CD4-positive, alpha-beta T cell treated with Interleukin-21 for 1 hour (primary cell): ENCODE measurements around the gene FAM170B.

Experiments used
- DNase-seq: peaks from one replicate; pipeline ENCODE4 v3.0.0-alpha.2; 2020

The FAM170B gene

DNA sequence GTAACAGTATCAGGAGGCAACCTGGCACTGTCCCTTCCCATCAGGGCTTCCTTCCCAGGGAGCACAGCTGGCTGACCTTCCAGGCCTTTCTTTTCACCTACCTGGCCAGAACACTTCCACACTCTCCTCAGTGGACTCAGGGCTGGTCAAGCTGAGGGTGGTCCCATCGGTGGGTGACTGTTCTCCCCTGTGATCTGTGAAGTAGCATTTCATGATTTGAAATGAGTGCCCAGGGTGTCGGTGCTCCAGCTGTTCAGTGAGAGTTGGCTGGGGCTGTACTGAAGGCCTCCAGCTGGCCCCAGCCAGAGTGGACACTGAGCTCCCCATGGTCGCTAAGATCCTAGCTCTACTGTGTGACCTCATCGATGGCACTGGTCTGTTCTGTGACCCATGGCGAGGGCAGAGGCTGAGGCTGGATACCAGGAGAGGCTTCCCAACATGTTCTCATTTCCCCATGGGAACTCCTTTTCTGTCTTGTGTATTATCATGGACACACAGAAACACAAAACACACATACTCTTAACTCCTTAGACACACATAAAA lies at the start of gene FAM170B:
TSS of gene FAM170B (minus strand) at position 316 of the 543 bp plus-strand sequence. CDS start at position 213, 103 bp downstream.
- DNase-seq: no peak

DNA sequence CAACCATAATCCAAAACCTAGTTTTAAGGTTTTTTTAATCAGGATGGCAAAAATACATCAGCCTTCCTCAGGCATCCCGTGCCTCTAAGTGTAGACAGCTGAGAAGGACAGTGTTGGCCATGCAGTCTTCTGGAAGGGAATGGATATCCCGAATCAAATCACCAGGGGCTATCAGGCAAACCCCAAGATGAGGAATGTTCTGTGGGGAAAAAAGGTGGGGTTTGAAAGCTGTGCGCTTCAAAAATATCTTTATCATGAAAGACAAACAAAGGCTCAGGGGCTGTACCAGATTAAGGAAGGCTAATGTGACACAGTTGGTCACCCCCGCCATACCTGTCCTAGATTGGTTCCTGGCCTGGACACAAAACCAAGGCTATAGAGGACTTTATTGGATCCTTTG lies 49.0 kb upstream of the FAM170B start:
- no peak for DNase-seq

DNA sequence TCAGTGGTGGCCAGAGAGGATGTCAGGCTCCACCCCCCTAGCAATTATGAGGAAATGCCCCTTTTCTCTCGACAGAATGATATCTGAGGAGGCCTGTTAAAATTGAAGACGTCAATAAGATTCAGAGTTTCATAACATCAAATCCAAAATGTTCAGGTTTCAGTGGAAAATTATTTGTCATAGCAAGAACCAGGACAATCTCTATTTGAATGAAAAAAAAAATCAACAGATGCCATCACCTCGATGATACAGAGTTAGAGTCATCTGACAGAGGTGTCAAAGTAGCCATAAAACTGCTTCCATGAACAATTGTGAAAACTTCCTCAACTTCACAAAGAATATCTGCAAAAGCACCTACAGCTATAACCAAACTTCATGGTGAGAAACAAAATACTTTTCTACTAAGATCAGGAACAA lies 46.6 kb upstream of the FAM170B start:
- no peak for DNase-seq

DNA sequence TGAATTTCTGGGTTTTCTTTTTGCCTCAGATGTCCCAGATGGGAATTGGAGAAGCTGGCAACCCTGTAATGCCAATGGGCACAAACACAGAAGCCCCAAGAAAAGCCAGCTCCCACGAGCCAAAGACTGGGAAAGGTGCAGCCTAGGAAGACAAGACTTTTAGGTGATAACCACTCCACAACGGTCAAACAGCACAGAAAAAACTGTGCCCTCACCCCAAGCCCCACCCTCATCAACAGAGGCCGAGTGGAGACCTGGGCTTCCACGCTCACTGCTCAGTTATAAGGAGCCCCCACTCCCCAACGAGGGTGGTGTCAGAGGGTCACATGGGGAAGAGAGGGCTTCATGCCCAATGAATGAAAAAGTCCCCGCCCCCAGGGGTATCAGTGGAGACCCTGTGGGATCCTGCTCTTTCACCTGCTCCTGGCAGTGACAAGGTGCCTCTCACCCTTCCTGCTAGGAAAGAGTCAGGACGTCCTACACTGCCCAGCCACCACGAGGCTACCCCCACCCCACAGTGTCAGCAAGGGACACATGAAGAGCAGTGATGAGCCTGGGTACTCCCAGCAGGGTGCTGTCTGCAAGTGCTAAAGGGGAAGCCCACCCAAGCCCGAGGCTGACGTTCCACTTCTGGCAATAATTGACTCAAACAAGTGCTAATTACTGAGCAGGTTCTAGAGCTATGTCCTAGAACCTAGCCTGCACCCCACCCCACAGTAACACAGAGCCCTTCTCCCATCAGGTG lies 46.0 kb upstream of the FAM170B start:
- DNase-seq: no peak

DNA sequence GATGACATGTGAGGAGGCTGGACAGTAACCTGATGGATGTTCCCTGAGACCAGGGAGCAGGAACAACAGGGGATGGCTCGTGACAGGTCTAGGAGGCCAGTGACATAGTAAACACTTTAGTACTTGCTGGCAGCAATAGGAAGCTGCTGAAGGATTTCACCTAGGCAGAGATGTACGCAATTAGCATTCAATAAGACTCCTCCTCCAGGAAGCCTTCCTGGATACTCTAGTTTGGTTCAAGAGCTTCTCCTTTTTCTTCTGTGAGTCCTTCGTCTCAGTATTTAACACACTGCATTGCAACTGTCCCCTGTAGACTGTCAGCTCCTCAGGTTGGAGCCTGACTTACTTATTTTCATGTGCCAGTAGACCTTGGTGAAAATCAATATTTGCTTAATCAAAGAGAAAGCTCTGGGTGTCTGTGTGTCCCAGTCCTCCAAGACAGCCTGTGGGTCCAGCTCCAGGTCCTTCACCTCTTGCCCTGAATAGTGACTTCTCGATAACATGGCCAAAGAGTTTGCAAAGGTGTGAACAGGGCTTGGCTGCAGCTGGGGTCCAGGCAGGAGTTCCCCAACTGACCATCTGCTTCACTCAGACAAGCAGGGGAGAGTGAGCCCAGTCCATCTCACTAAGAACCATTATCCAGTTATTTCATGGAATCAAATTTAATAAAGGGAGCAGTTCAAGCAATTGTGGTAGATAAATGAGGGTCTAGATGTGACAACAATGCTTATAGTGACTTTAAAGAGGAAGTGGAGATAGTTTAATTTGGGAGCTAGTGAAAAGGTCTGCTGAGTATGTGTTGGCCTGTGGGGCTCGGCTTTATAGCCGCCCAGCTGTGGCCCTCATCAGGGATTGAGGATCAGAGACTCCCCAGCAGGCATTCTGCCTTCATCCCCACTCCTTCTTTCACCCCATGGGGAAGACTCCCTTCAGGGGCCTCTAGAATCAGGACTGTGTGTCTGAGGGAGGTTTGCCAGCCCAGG lies 45.0 kb upstream of the FAM170B start:
- no peak for DNase-seq

DNA sequence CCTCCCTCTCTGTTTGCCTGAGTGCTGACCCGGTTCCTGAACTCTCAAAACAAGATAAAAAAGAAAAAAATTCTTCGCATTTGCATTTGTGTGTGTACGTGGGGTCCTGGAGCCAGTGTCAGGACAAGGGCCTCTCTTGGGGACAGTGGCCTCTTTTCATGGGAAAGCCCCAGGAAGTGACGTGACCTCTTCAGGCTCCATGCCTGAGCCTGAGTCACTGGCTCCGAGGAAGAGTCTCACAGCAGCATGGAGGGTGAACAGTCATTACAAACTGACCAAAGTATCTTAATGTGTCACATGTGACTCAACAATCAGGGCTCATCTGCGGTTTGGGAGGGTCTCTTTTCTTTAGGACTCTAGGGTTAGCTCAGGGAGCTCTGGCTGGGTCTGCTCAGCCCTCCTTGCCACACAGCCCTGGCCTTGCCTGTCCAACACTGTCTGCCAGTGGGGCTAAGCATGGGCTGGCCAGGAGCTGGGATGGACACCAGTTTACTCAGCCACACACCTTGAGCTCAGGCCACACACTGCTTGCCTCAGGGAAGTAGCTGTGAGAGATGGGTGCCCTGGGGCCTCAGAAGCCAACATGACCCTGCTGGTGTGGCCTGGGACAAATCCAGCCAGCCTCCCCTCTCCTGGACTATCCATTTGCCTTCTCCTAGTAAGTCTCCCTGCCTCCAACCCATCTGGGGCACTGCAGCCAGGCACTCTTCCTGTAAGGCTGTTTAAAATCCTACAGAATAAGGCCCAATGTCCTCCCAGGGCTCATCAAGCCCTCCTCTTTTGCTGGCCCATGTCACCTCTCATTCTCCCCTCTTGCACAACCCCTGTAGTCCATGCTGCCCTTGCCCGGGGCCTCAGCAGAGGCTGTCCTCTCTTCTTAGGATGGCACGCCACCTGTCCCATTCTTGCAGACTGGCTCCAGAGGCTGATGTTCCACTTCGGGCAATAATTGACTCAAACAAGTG lies 43.9 kb upstream of the FAM170B start:
- peak; percentile 67 for DNase-seq

DNA sequence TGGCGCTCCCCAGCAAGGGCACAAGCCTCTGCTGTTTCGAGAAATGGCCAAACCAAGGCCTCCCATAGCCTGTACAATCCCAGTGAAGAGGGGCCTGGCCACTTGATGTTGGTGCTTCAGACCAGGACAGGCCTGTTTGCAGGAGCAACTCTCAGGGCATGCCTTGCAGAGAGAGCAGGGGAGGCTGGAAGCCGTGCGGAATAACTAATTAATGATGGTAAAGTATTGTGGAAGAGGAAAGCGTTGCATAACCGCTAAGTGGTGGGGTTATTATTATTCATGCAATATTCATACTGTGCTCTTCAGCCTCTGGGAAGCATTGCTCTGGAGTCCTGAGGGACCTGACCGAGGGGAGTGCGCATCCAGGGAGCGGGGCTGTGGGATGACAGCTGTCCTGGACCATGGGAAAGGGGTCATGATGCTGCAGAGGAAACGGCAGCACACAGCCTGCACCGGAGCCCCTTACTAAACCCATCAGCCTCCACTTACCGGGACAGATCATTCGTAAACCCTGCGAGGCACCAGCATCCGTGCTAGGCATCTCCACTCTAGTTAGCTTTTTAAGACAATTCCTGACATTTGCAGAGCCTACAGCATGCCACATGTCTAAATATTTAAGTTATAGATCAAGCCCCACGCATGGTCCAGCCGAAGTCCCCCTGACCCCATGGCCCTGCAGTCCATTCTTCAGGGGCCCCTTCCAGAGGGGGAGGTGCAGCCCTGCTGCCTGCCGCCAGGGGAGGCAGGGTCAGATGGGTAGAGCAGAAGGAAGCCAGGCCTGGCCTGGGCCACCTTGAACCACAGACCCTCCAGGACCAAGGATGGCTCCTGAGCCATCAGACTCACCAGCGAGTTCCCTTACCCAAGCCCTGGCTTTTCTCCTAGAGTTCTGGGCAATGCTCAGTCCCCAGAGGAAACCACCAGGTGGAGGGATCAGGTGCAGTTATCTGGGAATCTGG lies 42.8 kb upstream of the FAM170B start:
- DNase-seq: no peak

DNA sequence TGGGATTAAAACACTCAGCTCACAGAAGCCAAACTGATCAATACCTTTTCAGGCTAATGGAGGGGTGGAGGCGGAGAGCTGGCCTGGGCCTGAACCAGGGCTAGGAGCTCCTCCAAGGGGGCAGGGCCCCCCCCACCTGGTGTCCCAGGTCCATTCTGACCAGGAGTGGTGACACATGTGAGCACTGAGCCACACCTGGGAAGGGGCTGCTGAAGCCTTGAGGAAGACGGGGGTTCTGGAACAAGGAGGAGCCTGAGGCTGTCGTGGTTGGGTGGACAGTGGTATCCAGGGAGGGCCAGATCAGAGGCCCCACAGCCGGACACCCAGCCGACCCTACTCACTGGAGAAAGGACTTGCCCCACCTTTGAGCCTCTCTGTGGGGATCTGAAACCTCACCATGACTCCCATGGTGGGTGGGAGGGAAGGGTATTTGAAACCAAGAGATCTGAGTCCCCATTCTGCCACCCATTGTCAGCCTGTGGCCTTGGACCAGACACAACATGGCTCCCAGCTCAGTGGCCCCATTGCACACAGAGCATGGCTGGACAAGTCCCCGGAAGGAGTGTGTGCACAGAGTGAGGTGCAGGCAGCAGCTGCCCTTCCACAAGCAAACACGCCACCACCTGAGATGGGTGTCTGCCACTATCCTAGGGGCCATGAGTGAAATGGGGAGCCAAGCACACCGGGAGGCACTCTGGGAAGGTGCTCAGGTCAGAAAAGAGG lies 41.9 kb upstream of the FAM170B start:
- no peak for DNase-seq

DNA sequence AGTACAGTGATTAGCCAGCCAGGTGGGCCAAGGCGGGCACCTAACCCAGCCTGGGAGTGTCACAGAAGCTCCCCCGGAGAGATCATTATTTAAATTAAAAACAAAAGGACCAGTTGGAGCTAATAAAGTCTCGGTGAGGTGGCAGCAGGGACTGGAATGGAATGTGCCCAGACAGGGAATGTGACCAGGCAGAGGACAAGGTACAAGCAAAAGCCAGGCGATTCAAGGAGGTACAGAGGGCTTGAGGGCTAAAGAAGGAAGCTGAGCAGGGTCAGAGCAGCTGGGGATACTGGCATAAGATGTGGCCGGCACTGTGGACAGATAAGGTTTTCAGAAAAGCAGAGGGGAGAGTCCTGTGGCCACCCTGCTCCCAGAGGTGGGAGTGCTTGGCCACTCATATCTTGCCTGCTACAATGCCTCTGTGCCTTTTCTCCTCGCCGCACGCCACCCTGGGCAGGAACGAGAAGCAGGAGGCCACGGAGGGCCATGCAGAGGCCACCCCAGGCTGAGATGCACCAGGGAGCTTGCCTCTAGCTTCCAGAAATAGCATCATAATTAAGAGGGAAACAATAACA lies 41.2 kb upstream of the FAM170B start:
- no peak for DNase-seq

DNA sequence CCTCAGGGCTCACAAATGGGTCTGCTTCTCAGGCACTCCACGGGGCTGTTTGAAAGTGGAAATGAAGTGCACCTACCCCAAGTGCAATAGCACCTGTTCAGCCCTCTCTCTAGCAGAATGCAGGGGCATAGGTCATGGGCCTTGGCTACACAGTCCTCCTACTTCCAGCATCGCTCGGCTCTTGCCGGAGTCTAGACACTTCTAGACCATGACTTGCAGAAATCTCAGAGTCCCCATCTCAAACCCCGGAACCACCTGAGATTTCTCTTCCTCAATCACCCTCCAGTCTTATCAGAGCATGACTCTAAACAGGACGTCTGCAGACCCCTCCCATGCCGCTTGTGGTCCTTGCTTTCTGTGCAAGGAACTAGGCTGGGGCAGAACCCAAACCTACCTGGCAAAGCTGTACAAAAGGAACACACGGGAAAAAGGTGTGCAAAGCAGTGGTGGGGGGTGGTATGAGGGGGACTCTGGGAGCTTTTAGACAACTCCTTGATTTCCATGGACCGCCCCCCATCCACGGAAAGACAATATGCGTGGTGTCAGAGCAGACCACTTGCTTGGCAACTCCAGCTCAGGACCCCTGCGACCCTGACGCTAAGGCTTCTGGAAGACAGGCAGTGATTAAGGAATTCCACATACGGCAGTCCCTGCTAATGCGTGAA lies 40.6 kb upstream of the FAM170B start:
- DNase-seq: no peak

DNA sequence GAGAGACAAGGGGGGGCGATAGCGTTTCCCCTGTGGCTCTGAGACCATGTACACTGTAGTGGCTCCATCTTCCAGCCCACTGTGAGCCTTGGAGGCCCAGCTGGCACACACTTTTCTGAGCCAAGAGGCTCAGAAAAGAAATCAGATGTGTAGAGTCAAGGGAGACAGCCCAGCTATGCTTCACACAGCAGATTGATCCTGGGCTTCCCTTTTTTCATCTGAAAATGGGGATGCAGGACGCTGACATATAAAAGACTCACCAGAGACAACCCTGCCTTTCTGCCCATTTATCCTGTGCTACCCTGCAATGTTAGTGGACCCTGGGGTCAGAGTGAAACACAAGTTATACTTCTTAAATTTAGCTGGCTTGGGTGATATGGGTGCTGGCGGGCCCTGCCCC lies 40.0 kb upstream of the FAM170B start:
- no peak for DNase-seq

DNA sequence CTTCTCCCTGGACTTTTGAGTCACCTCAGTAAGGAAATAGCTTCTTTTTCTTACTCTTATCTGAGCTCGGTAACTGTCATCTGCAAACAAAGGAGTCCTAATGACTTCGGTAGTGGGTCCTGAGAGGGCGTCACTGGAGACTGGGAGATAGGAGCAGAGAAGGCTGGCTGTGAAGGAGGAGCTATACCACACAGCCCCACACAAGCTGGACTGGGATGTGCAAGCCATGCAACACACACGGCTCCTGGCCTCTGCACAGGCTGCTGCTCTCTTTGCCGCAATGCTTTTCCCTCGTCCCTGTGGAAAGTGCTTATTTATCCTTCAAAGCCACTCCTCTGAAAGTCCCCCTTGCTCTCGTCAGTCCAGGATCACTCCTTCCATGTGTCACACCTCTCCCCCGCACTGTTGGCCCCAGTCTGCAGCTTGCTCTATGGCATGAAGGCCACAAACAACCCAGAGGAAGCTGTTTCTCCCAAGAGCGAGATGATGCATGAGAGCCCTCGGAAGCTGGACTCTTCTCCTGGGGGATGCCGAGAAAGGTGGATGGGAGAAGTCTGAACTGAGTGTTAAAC lies 39.5 kb upstream of the FAM170B start:
- no peak for DNase-seq

DNA sequence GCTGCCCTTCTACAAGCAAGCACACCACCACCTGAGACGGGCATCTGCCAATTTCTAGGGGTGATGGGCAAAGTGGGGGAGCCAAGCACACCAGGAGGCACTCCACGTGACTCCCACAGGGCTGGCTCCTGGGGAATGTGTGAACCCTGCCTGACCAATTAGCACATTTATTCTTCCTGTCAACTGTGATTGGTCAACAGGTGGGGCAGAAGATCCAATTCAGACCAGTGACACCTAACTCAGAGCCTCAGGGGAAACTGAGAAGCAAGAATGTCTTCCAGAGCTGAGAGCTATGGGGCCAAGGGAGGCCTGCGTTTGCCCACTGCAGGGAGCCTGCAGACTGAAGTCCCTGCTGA lies 38.9 kb upstream of the FAM170B start:
- DNase-seq: no peak

DNA sequence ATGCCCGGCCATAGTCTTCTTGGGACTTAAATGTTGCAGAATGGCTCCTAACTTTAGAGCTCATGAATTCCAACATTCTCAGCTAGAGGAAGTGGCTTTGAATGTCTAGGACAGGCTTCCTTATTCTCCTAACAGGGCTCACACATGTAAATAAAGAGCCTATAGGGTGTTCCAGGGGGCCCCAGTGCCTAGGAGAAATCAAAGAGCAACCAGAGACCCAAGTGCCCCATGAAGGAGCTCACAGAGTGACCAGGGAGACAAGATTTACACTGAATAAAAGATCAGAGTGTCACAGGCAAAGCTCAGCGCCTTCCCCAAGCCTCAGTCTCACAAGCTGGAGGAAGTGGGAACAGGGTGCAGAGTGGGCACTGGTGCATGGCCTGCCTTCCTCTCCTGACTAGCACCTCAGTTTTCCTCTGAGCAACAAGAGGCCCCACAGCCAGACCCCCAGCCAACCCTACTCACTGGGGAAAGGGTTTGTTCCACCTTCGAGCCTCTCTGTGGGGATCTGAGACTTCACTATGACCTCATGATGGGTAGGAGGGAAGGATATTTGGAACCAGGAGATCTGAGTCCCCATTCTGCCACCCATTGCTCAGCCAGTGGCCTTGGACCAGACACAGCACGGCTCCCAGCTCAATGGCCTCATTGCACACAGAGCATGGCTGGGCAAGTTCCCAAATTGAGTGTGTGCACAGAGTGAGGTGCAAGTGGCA lies 38.4 kb upstream of the FAM170B start:
- DNase-seq: no peak

DNA sequence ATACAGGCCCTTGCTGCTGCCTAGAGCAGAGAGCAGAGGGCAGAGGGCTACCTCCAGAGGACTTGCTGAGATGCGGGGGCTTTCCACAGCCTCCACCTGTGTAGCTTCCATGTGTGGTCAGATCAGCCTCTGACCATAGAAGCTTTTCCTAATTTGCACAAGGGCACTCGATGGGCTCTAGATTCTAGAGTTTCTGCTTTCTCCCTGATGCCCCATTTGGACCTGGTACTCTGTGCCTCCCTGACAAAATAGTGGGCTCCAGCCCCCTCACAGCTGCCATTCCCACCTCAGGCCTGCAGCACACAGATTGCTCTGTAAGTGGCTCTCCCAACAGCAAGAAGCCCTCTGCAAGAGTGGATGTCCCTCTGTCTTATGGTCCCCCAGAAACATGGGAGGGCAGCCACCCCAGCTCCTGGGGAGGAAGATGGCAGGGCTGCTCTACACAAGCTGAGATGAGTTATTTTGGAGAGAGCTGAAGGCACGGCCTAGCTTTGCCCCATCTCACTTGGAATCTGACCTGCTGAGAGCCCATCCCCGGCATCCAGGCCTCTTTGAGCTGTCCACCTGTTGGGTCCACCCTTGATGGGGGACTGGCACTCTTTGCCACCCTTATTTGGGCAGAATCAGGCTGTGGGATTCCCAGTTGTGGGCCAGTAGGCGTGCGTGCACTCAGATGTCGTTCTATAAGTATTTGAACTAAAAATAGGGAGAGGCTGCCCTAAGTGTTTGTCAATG lies 37.7 kb upstream of the FAM170B start:
- DNase-seq: no peak

DNA sequence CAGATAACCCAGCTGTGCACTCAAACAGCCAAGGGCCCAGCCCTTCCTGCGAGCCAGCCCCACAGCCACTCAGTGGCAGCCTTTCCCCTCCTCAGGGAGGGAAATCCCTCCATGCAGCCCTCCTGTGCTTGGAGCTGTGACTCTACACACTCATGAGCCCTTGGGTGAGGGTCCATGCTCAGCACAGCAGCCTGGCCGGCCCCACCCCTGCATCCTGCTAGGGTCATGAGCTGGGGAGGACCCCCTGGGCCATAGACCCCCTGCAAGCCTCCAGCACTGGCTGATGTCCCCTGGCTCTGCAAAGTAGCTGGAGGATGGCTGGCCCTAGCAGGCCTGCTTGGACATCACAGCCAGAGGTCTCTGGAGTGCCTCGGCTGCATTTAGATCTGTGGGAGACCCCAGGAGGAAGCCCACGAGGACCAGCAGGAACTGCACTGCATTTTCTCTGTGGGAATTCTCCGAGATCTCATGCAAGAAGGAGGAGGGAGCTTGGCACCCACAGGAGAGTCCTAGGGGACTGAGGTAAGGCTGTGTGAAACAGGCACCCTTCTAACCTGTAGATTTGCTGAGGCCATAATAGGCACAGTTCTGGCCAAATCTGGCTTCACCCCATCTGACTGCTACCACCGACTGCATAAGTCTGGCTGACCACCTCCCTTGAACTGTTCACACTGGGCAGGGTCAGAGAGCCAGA lies 37.0 kb upstream of the FAM170B start:
- DNase-seq: no peak

DNA sequence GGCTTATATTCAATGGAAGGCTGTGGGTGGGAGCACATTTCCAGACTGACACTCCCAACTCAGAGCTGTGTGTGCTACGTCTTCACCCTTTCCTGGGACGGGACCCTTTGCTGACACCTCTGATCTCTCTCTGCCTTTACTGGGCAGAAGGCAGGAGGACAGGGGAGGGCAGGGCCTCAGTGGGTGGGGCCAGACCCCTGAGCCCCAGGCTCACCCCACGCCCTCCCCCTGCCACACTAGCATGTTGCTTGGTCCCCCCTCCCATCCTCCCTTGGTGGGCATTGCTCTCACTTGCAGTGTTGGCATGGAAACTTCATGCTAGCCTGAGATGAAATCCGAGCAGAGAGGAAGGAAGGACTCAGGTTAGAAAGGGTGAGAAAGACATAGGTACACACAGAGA lies 36.0 kb upstream of the FAM170B start:
- DNase-seq: no peak
